ENCODE measurements around the gene LRRC8E. TPM values are rescaled to one million over a fixed set of nuclear protein-coding genes. Genes with fewer than 3 reads are reported as not detected.

Gene LRRC8E
- 2.7 TPM for polyA plus RNA-seq (2013, experiment 1 of 2)
- 2.3 TPM for polyA plus RNA-seq (2013, experiment 2 of 2)

DNA sequence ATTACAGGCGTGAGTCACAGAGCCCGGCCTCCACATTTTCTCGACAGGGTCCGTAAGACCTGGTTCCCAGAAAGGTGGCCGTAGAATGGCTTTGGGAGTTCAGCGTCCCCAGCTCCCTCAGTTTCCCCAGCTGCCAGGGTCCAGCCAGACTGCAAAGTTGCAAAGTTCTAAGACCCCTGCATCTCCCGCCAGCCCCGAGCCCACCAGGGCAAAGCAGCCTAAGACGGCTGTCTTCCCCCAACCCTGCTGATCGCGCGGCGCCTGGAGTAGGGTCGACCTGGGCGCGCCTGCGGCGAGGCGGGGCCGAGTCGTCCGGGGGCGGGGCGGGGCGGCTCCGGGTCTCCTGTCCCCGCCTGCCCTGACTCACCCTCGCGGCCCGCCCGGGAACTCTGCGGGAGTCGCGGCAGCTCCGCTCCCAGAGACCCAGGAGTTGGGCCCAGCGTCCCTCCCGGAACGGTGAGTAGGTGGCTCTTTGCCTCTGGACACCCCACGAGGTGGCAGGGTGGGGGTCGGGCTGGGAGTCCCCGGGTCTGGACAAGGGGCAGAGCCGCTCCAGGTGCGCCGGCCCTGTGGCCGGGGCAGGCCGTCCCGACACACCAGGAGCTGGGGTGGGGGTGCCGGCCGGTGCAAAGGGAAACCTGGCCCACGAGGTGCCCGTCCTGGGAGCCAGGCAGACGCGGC is at the start of gene LRRC8E:
LRRC8E (plus strand) TSS at position 366 of the 681 bp plus-strand sequence. CDS start 7,094 bp downstream, outside the sequence.
- Histone ChIP-seq H3K4me3 (ENCODE audit: extremely low read depth, insufficient read depth, low read length, poor library complexity, severe bottlenecking) (peak within 1 kb of the TSS; percentile 49), H3K36me3 (ENCODE audit: control insufficient read depth, insufficient read depth, low read length) (no peaks in the 10 kb centered on the region), H3K4me1 (ENCODE audit: control insufficient read depth, insufficient read depth, low read length, poor library complexity, severe bottlenecking) (no peaks in the 10 kb centered on the region), H3K27ac (ENCODE audit: low read depth, low read length, severe bottlenecking) (no peak within 1 kb of the TSS), H3K9me3 (ENCODE audit: control insufficient read depth, low read length) (no peaks in the 10 kb centered on the region)
- WGBS, 2 experiments (ENCODE audit: insufficient coverage in 2 of 2) = 9 to 10% methylated on average over 42 to 47 of the region's 53 CpGs

GRCh38 chr19:7839476-7839875 is 48.8 kb upstream of the LRRC8E start:
- no peak overlapping the region for H3K4me3 ChIP-seq (ENCODE audit: extremely low read depth, insufficient read depth, low read length, poor library complexity, severe bottlenecking)
- peaks cover 8% of the 10 kb centered on the region for H3K9me3 ChIP-seq (ENCODE audit: control insufficient read depth, low read length)
- H3K36me3 ChIP-seq (ENCODE audit: control insufficient read depth, insufficient read depth, low read length) = no peaks in the 10 kb centered on the region
- H3K4me1 ChIP-seq (ENCODE audit: control insufficient read depth, insufficient read depth, low read length, poor library complexity, severe bottlenecking) = no peaks in the 10 kb centered on the region
- WGBS, 2 experiments (ENCODE audit: insufficient coverage in 2 of 2) = 81 to 84% methylated on average over 6 of the region's 6 CpGs
- H3K27ac ChIP-seq (ENCODE audit: low read depth, low read length, severe bottlenecking) = no peak overlapping the region

DNA sequence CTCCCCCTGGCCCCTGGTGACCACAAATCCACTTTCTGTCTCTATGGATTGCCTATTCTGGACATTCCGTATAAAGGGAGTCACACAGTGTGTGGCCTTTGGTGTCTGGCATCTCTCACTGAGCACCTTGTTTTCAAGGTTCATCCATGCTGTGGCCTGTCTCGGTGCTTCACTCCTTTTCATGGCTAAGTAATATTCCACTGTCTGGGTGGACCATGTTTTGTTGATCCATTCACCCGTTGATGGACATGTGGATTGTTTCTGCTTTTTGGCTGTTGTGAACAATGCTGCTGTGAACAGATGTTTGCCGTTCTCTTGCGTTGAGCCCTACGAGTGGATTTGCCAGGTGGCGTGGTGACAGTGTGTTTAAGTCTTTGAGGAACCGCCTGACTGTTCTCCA is 47.7 kb upstream of the LRRC8E start:
- H3K4me1 ChIP-seq (ENCODE audit: control insufficient read depth, insufficient read depth, low read length, poor library complexity, severe bottlenecking) = no peaks in the 10 kb centered on the region
- peaks cover 8% of the 10 kb centered on the region for H3K9me3 ChIP-seq (ENCODE audit: control insufficient read depth, low read length)
- no peak overlapping the region for H3K27ac ChIP-seq (ENCODE audit: low read depth, low read length, severe bottlenecking)
- H3K4me3 ChIP-seq (ENCODE audit: extremely low read depth, insufficient read depth, low read length, poor library complexity, severe bottlenecking) = no peak overlapping the region
- no peaks in the 10 kb centered on the region for H3K36me3 ChIP-seq (ENCODE audit: control insufficient read depth, insufficient read depth, low read length)
- WGBS, 2 experiments (ENCODE audit: insufficient coverage in 2 of 2) = 85 to 96% methylated on average over 8 of the region's 8 CpGs

DNA sequence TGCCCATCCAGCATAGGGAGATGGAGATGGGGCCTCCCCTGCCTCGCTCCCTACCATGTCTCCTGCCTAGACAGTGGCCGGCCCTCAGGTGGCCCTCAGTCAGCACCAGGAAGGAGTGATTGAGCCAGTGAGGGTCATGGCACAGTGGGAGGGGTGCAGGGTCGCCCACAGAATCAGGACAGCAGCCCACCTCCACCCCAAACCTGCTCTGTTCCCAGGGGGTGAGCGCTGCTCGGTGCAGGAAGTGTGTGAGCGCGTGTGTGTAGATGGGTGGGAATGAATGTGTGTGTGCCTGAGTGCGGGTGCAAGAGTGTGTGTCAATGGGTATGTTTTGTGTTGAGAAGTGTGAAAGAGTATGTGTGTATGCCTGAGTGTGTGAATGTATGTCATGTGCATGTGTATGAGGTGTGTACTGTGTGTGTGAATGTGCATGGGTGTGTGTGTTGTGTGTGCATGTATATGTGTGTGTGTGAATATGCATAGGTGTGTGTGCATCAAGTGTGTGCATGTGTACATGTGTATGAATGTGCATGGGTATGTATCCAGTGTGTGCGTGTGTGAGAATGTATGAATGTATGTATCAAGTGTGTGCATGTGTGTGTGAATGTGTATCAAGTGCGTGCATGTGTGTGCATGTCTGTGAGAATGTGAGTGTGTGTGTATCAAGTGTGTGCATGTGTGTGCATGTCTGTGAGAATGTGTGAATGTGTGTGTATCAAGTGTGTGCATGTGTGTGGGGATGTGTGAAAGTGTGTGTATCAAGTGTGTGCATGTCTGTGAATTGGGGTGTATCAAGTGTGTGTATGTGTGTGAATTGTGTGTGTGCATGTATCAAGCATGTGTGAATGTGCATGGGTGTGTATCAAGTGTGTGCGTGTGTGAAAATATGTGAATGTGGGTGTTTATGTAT is 46.3 kb upstream of the LRRC8E start:
- WGBS, 2 experiments (ENCODE audit: insufficient coverage in 2 of 2) = 91 to 93% methylated on average over 10 to 11 of the region's 11 CpGs
- no peak overlapping the region for H3K27ac ChIP-seq (ENCODE audit: low read depth, low read length, severe bottlenecking)
- H3K36me3 ChIP-seq (ENCODE audit: control insufficient read depth, insufficient read depth, low read length) = no peaks in the 10 kb centered on the region
- no peak overlapping the region for H3K4me3 ChIP-seq (ENCODE audit: extremely low read depth, insufficient read depth, low read length, poor library complexity, severe bottlenecking)
- no peaks in the 10 kb centered on the region for H3K4me1 ChIP-seq (ENCODE audit: control insufficient read depth, insufficient read depth, low read length, poor library complexity, severe bottlenecking)
- peaks cover 8% of the 10 kb centered on the region for H3K9me3 ChIP-seq (ENCODE audit: control insufficient read depth, low read length)

DNA sequence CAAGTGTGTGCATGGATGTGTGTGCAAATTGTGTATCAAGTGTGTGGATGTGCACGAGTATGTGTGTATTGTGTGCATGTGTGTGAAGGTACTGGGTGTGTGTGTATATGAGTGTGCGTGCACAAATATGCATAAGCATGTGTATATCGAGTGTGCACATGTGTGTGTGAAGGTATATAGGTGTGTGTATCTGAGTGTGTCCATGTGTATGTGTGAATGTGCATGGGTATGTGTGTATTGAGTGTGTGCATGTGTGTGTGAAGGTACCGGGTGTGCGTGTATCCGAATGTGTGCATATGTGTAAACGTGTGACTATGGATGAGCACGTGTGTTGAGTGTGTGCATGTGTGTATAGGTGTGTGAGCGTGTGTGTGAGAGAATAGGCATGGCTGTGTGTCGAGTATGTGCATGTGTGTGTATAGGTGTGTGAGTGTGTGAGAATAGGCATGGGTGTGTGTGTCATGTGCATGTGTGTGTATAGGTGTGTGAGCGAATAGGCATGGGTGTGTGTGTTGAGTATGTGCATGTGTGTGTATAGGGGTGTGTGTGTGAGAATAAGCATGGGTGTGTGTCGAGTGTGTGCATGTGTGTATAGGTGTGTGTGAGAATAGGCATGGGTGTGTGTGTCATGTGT is 45.5 kb upstream of the LRRC8E start:
- Histone ChIP-seq H3K4me3 (ENCODE audit: extremely low read depth, insufficient read depth, low read length, poor library complexity, severe bottlenecking) (no peak overlapping the region), H3K9me3 (ENCODE audit: control insufficient read depth, low read length) (peaks cover 8% of the 10 kb centered on the region), H3K27ac (ENCODE audit: low read depth, low read length, severe bottlenecking) (no peak overlapping the region), H3K36me3 (ENCODE audit: control insufficient read depth, insufficient read depth, low read length) (no peaks in the 10 kb centered on the region), H3K4me1 (ENCODE audit: control insufficient read depth, insufficient read depth, low read length, poor library complexity, severe bottlenecking) (no peaks in the 10 kb centered on the region)
- WGBS, 2 experiments (ENCODE audit: insufficient coverage in 2 of 2) = 96% methylated on average over 12 of the region's 12 CpGs

DNA sequence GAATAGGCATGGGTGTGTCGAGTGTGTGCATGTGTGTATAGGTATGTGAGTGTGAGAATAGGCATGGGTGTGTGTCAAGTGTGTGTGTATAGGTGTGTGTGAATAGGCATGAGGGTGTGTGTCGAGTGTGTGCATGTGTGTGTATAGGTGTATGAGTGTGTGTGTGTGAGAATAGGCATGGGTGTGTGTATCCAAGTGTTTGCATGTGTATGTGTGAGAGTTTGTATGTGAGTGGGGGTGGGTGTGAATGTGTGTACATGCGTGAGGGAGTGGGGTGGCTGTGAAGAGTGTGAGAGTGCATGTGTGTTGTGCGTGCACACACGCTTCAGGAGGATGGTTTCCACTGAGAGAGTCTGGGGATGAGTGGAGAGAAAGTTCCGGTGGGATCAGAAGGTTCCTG is 44.8 kb upstream of the LRRC8E start:
- peaks cover 8% of the 10 kb centered on the region for H3K9me3 ChIP-seq (ENCODE audit: control insufficient read depth, low read length)
- no peaks in the 10 kb centered on the region for H3K4me1 ChIP-seq (ENCODE audit: control insufficient read depth, insufficient read depth, low read length, poor library complexity, severe bottlenecking)
- no peak overlapping the region for H3K4me3 ChIP-seq (ENCODE audit: extremely low read depth, insufficient read depth, low read length, poor library complexity, severe bottlenecking)
- no peak overlapping the region for H3K27ac ChIP-seq (ENCODE audit: low read depth, low read length, severe bottlenecking)
- 86 to 95% methylated on average over 5 of the region's 6 CpGs for WGBS, 2 experiments (ENCODE audit: insufficient coverage in 2 of 2)
- H3K36me3 ChIP-seq (ENCODE audit: control insufficient read depth, insufficient read depth, low read length) = no peaks in the 10 kb centered on the region

GRCh38 chr19:7844405-7844804 is 43.9 kb upstream of the LRRC8E start:
- 76 to 82% methylated on average over 2 to 5 of the region's 5 CpGs for WGBS, 2 experiments (ENCODE audit: insufficient coverage in 2 of 2)

DNA sequence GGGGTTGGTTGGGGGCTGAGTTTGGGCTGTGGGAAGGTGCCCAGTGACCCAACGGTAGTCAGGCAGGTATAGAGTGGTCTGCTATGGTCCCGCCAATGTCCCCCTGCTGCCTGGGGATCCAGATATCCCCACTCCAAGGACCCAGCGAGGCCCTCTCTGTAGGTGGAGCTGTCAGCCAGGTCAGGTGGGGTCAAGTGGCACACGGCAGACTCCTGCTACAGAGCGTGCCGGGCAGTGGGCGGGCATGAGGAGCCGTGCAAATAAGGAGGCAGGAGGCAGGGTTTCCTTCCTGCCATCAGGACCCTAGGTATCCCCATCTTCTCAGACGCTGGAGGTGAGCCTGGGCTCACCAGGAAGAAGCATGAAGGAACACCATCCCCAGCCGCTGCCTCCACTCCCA is 43.4 kb upstream of the LRRC8E start:
- H3K4me3 ChIP-seq (ENCODE audit: extremely low read depth, insufficient read depth, low read length, poor library complexity, severe bottlenecking) = no peak overlapping the region
- 88% methylated on average over 7 to 9 of the region's 10 CpGs for WGBS, 2 experiments (ENCODE audit: insufficient coverage in 2 of 2)
- H3K36me3 ChIP-seq (ENCODE audit: control insufficient read depth, insufficient read depth, low read length) = no peaks in the 10 kb centered on the region
- no peak overlapping the region for H3K27ac ChIP-seq (ENCODE audit: low read depth, low read length, severe bottlenecking)
- H3K4me1 ChIP-seq (ENCODE audit: control insufficient read depth, insufficient read depth, low read length, poor library complexity, severe bottlenecking) = no peaks in the 10 kb centered on the region
- peaks cover 8% of the 10 kb centered on the region for H3K9me3 ChIP-seq (ENCODE audit: control insufficient read depth, low read length)

More at GRCh38 chr19:7844405-7844804, 43.9 kb upstream of the LRRC8E start:
- Histone ChIP-seq H3K36me3 (ENCODE audit: control insufficient read depth, insufficient read depth, low read length) (no peaks in the 10 kb centered on the region), H3K4me1 (ENCODE audit: control insufficient read depth, insufficient read depth, low read length, poor library complexity, severe bottlenecking) (no peaks in the 10 kb centered on the region), H3K27ac (ENCODE audit: low read depth, low read length, severe bottlenecking) (no peak overlapping the region), H3K4me3 (ENCODE audit: extremely low read depth, insufficient read depth, low read length, poor library complexity, severe bottlenecking) (no peak overlapping the region), H3K9me3 (ENCODE audit: control insufficient read depth, low read length) (peaks cover 8% of the 10 kb centered on the region)

DNA sequence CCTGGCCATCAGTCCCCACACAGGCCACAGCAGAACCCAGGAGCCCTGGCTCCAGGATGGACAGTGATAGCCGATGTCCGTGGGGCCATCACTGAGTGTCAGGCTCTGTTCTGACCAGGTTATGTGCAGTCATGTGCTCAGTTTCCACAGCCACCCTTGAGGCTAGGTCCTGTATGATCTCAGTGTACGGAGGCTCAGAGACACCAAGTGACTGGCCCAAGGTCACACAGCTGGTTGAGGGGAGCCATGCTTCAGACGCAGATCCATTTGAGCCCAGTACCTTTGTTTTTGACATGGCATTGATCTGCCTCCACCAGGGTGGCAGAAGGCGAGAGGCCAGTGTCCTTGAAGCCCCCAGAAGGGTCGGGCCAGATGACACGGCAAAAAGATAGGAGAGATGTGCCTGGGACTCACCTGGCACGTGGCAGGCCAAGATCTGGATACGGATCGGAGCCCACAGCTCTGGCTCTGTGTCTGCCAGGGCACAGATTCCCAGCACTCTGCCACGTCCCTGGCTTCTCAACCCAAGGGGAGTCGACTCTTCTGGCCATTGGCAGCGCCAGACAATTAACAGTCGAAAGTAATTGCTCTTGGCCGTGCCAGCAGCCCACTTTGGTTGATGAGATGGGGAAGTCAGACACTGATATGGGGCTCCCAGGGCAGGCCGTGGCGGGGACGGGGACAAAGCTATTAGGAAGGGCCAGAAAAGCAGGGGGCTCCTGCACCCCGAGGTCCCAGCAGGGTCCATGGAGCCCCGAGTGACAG is 42.7 kb upstream of the LRRC8E start:
- Histone ChIP-seq H3K9me3 (ENCODE audit: control insufficient read depth, low read length) (peaks cover 8% of the 10 kb centered on the region), H3K4me1 (ENCODE audit: control insufficient read depth, insufficient read depth, low read length, poor library complexity, severe bottlenecking) (no peaks in the 10 kb centered on the region), H3K36me3 (ENCODE audit: control insufficient read depth, insufficient read depth, low read length) (no peaks in the 10 kb centered on the region), H3K27ac (ENCODE audit: low read depth, low read length, severe bottlenecking) (no peak overlapping the region), H3K4me3 (ENCODE audit: extremely low read depth, insufficient read depth, low read length, poor library complexity, severe bottlenecking) (no peak overlapping the region)
- 87 to 89% methylated on average over 19 to 20 of the region's 20 CpGs for WGBS, 2 experiments (ENCODE audit: insufficient coverage in 2 of 2)

- H3K36me3 ChIP-seq (ENCODE audit: control insufficient read depth, insufficient read depth, low read length) = no peaks in the 10 kb centered on the region
- H3K4me3 ChIP-seq (ENCODE audit: extremely low read depth, insufficient read depth, low read length, poor library complexity, severe bottlenecking) = no peak overlapping the region
- H3K9me3 ChIP-seq (ENCODE audit: control insufficient read depth, low read length) = peaks cover 8% of the 10 kb centered on the region
- 91 to 94% methylated on average over 13 to 17 of the region's 19 CpGs for WGBS, 2 experiments (ENCODE audit: insufficient coverage in 2 of 2)
- no peak overlapping the region for H3K27ac ChIP-seq (ENCODE audit: low read depth, low read length, severe bottlenecking)
- no peaks in the 10 kb centered on the region for H3K4me1 ChIP-seq (ENCODE audit: control insufficient read depth, insufficient read depth, low read length, poor library complexity, severe bottlenecking)
These were observed 42.1 kb upstream of the LRRC8E start for GRCh38 chr19:7846155-7846646.
